ENCODE data around the gene DNAJC5.

The DNAJC5 gene

GRCh38 chr20:63963348-63963741 lies 68.4 kb downstream of the DNAJC5 start:
- WGBS (ENCODE audit: extremely low coverage, insufficient coverage, insufficient read length), result no CpG with 5 or more reads among the region's 27 CpGs

DNA sequence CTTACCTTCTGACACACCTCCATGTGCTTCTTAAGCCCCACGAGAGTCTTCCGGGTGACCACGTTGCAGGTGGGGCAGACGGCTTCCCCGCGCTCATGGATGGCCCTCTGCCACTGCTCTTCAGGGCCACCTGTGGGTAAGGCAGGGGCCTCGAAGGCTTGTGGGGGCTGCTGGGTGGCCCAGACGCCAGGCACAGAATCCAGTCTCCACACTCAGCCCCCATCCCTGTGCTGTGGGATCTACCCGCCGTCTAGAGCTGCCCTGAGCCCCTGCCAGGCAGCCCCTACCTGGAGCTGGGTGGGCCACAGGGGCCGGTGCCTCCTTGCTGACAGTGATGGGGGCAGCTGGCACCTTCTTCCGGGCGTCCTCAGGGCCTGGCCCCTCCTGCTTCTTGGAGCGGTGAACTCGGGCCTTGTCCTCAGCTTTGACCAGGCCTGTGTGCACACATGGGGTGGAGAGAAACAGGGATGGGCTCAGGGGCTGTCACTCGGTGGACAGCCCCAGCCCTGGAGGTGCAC lies 68.9 kb downstream of the DNAJC5 start:
- Histone ChIP-seq H2BK5ac (ENCODE audit: low read depth, low read length, poor library complexity) (no peak overlapping the region), H3K4me3 (ENCODE audit: low read depth, low read length) (no peak overlapping the region), H4K91ac (ENCODE audit: low read depth, low read length) (no peak overlapping the region), H3K4ac (ENCODE audit: low read depth, low read length) (no peak overlapping the region), H3K79me2 (ENCODE audit: control insufficient read depth, insufficient read depth, low read length, poor library complexity) (no peaks in the 10 kb centered on the region), H4K12ac (ENCODE audit: low read depth, low read length) (no peak overlapping the region), H4K8ac (ENCODE audit: low read depth, low read length) (no peak overlapping the region), H3K23ac (ENCODE audit: low read length) (no peak overlapping the region), H3K79me1 (ENCODE audit: low read length) (no peaks in the 10 kb centered on the region), H3K18ac (ENCODE audit: low read length) (no peak overlapping the region), H2AK5ac (ENCODE audit: low read length) (no peak overlapping the region), H3K9me3 (ENCODE audit: insufficient read depth, low read depth, low read length) (peaks cover 53% of the 10 kb centered on the region), H2BK12ac (ENCODE audit: low read length) (no peak overlapping the region), H3K27me3 (ENCODE audit: insufficient read depth, low read length) (no peaks in the 10 kb centered on the region), H2AFZ (ENCODE audit: insufficient read depth, low read length, poor library complexity) (no peak overlapping the region), H3K4me2 (ENCODE audit: low read length) (no peak overlapping the region), H3K27ac (ENCODE audit: low read depth, low read length) (no peak overlapping the region), H3K9ac (ENCODE audit: low read length) (no peak overlapping the region), H3K14ac (ENCODE audit: low read length) (no peak overlapping the region), H3K36me3 (ENCODE audit: control insufficient read depth in 1 of 2, insufficient read depth in 2 of 2, low read length in 2 of 2) (peaks cover 70 to 75% of the 10 kb centered on the region in 2 experiments), H3K4me1 (ENCODE audit: control insufficient read depth in 1 of 2, insufficient read depth in 2 of 2, low read length in 2 of 2) (peaks cover under 1 to 3% of the 10 kb centered on the region in 2 experiments), H2BK120ac (ENCODE audit: insufficient read depth, low read length, poor library complexity) (no peak overlapping the region)
- DNase-seq, result no peak
- WGBS (ENCODE audit: extremely low coverage, insufficient coverage, insufficient read length), result no CpG with 5 or more reads among the region's 16 CpGs

More at GRCh38 chr20:63963348-63963741, 68.4 kb downstream of the DNAJC5 start:
- H2BK12ac ChIP-seq (ENCODE audit: low read length), result no peak overlapping the region
- no peak overlapping the region for H3K18ac ChIP-seq (ENCODE audit: low read length)
- no peaks in the 10 kb centered on the region for H3K79me1 ChIP-seq (ENCODE audit: low read length)
- H2BK5ac ChIP-seq (ENCODE audit: low read depth, low read length, poor library complexity), result no peak overlapping the region
- H3K23ac ChIP-seq (ENCODE audit: low read length), result no peak overlapping the region
- H4K12ac ChIP-seq (ENCODE audit: low read depth, low read length), result no peak overlapping the region
- no peak overlapping the region for H2AK5ac ChIP-seq (ENCODE audit: low read length)
- H3K4me2 ChIP-seq (ENCODE audit: low read length), result no peak overlapping the region
- H4K8ac ChIP-seq (ENCODE audit: low read depth, low read length), result no peak overlapping the region
- H3K79me2 ChIP-seq (ENCODE audit: control insufficient read depth, insufficient read depth, low read length, poor library complexity), result no peaks in the 10 kb centered on the region
- peaks cover 70 to 75% of the 10 kb centered on the region in 2 experiments for H3K36me3 ChIP-seq (ENCODE audit: control insufficient read depth in 1 of 2, insufficient read depth in 2 of 2, low read length in 2 of 2)
- H3K4me1 ChIP-seq (ENCODE audit: control insufficient read depth in 1 of 2, insufficient read depth in 2 of 2, low read length in 2 of 2), result no peaks in the 10 kb centered on the region
- no peak overlapping the region for H3K4me3 ChIP-seq (ENCODE audit: low read depth, low read length)
- no peak overlapping the region for H3K27ac ChIP-seq (ENCODE audit: low read depth, low read length)
- H2AFZ ChIP-seq (ENCODE audit: insufficient read depth, low read length, poor library complexity), result no peak overlapping the region
- H3K9ac ChIP-seq (ENCODE audit: low read length), result no peak overlapping the region
- peaks cover 50% of the 10 kb centered on the region for H3K9me3 ChIP-seq (ENCODE audit: insufficient read depth, low read depth, low read length)
- H2BK120ac ChIP-seq (ENCODE audit: insufficient read depth, low read length, poor library complexity), result no peak overlapping the region
- H3K14ac ChIP-seq (ENCODE audit: low read length), result no peak overlapping the region
- H3K4ac ChIP-seq (ENCODE audit: low read depth, low read length), result no peak overlapping the region
- DNase-seq, result no peak
- H4K91ac ChIP-seq (ENCODE audit: low read depth, low read length), result no peak overlapping the region
- H3K27me3 ChIP-seq (ENCODE audit: insufficient read depth, low read length), result no peaks in the 10 kb centered on the region

- Histone ChIP-seq H2AFZ (ENCODE audit: insufficient read depth, low read length, poor library complexity) (no peak overlapping the region), H3K18ac (ENCODE audit: low read length) (no peak overlapping the region), H3K27me3 (ENCODE audit: insufficient read depth, low read length) (no peaks in the 10 kb centered on the region), H2BK120ac (ENCODE audit: insufficient read depth, low read length, poor library complexity) (no peak overlapping the region), H2AK5ac (ENCODE audit: low read length) (no peak overlapping the region), H3K14ac (ENCODE audit: low read length) (no peak overlapping the region), H3K79me1 (ENCODE audit: low read length) (peaks cover 4% of the 10 kb centered on the region), H3K4ac (ENCODE audit: low read depth, low read length) (no peak overlapping the region), H3K23ac (ENCODE audit: low read length) (no peak overlapping the region), H2BK5ac (ENCODE audit: low read depth, low read length, poor library complexity) (no peak overlapping the region), H3K4me2 (ENCODE audit: low read length) (no peak overlapping the region), H3K79me2 (ENCODE audit: control insufficient read depth, insufficient read depth, low read length, poor library complexity) (peaks cover 3% of the 10 kb centered on the region), H3K4me1 (ENCODE audit: control insufficient read depth in 1 of 2, insufficient read depth in 2 of 2, low read length in 2 of 2) (peaks cover 4 to 6% of the 10 kb centered on the region in 2 experiments), H3K36me3 (ENCODE audit: control insufficient read depth in 1 of 2, insufficient read depth in 2 of 2, low read length in 2 of 2) (peaks cover 66 to 70% of the 10 kb centered on the region in 2 experiments), H4K8ac (ENCODE audit: low read depth, low read length) (no peak overlapping the region), H3K27ac (ENCODE audit: low read depth, low read length) (no peak overlapping the region), H3K4me3 (ENCODE audit: low read depth, low read length) (no peak overlapping the region), H3K9me3 (ENCODE audit: insufficient read depth, low read depth, low read length) (peaks cover 53% of the 10 kb centered on the region), H4K12ac (ENCODE audit: low read depth, low read length) (no peak overlapping the region), H2BK12ac (ENCODE audit: low read length) (no peak overlapping the region), H3K9ac (ENCODE audit: low read length) (no peak overlapping the region), H4K91ac (ENCODE audit: low read depth, low read length) (no peak overlapping the region)
- DNase-seq, result no peak
- WGBS (ENCODE audit: extremely low coverage, insufficient coverage, insufficient read length), result no CpG with 5 or more reads among the region's 16 CpGs
Observed at GRCh38 chr20:63964412-63964811, 69.5 kb downstream of the DNAJC5 start.

DNA sequence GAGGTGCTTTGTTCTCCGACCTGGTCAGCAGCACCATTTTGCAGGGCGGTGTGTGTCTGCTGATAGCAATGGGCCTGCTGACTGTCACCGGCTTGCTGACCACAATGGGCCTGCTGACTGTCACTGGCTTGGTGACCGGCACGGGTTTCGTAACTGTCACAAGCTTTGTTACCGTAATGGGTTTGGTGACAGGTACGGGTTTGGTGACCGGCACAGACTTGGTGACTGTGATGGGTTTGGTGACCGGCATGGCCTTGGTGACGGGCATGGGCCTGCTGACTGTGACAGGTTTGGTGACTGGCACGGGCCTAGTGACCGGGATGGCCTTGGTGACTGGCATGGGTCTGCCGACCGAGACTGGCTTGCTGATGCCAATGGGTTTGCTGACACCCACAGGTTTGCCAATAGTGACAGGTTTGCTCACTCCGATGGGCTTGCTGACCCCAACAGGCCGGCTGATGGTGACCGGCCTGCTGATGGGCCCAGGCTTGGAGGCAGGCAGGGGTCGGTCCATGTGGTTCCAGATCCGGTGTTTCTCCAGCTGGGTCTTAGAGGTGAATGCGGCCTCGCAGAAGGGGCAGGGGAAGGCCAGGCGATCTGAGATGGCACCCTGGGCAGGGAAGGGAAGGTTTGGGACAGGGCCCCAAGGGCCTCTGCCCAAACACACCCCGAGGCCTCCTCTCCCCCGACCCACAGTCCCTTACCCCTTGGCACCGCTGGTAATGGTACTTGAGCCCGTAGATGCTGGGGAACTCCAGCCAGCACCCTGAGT lies 71.4 kb downstream of the DNAJC5 start:
- Histone ChIP-seq H4K12ac (ENCODE audit: low read depth, low read length) (no peak overlapping the region), H2AK5ac (ENCODE audit: low read length) (no peak overlapping the region), H3K4ac (ENCODE audit: low read depth, low read length) (no peak overlapping the region), H4K8ac (ENCODE audit: low read depth, low read length) (no peak overlapping the region), H2BK12ac (ENCODE audit: low read length) (no peak overlapping the region), H3K4me1 (ENCODE audit: control insufficient read depth in 1 of 2, insufficient read depth in 2 of 2, low read length in 2 of 2) (peaks cover 6 to 10% of the 10 kb centered on the region in 2 experiments), H3K4me2 (ENCODE audit: low read length) (no peak overlapping the region), H3K79me1 (ENCODE audit: low read length) (peaks cover 8% of the 10 kb centered on the region), H3K18ac (ENCODE audit: low read length) (no peak overlapping the region), H2AFZ (ENCODE audit: insufficient read depth, low read length, poor library complexity) (no peak overlapping the region), H3K27ac (ENCODE audit: low read depth, low read length) (no peak overlapping the region), H2BK5ac (ENCODE audit: low read depth, low read length, poor library complexity) (no peak overlapping the region), H3K9ac (ENCODE audit: low read length) (no peak overlapping the region), H3K23ac (ENCODE audit: low read length) (no peak overlapping the region), H4K91ac (ENCODE audit: low read depth, low read length) (no peak overlapping the region), H3K4me3 (ENCODE audit: low read depth, low read length) (no peak overlapping the region), H3K27me3 (ENCODE audit: insufficient read depth, low read length) (no peaks in the 10 kb centered on the region), H3K79me2 (ENCODE audit: control insufficient read depth, insufficient read depth, low read length, poor library complexity) (peaks cover 7% of the 10 kb centered on the region), H3K14ac (ENCODE audit: low read length) (no peak overlapping the region), H2BK120ac (ENCODE audit: insufficient read depth, low read length, poor library complexity) (no peak overlapping the region), H3K9me3 (ENCODE audit: insufficient read depth, low read depth, low read length) (peaks cover 53% of the 10 kb centered on the region), H3K36me3 (ENCODE audit: control insufficient read depth in 1 of 2, insufficient read depth in 2 of 2, low read length in 2 of 2) (peaks cover 55 to 58% of the 10 kb centered on the region in 2 experiments)
- no CpG with 5 or more reads among the region's 27 CpGs for WGBS (ENCODE audit: extremely low coverage, insufficient coverage, insufficient read length)
- no peak for DNase-seq
